Ectodermal cell (in vitro differentiated cells): ENCODE data around the gene SNTB2.

ENCODE experiments used
- H3K27ac ChIP-seq: 2 replicates; pipeline ENCODE4 v1.7.0; 2013; ENCODE audit warnings: mild to moderate bottlenecking, low read depth, low read length; ENCODE audit not compliant: insufficient read depth, poor library complexity, severe bottlenecking
- H3K27me3 ChIP-seq: 2 replicates; pipeline ENCODE4 v1.7.0; 2013; ENCODE audit warnings: mild to moderate bottlenecking, low read length; ENCODE audit not compliant: insufficient read depth, control insufficient read depth, poor library complexity, severe bottlenecking
- H3K36me3 ChIP-seq: one replicate; pipeline ENCODE4 v1.7.0; 2013; ENCODE audit warnings: low read length; ENCODE audit not compliant: control insufficient read depth, insufficient read depth
- H3K4me1 ChIP-seq: one replicate; pipeline ENCODE4 v1.7.0; 2013; ENCODE audit warnings: low read length; ENCODE audit not compliant: control insufficient read depth, insufficient read depth
- H3K4me3 ChIP-seq: 2 replicates; pipeline ENCODE4 v1.7.0; 2013; ENCODE audit warnings: low read depth, low read length, control low read depth; ENCODE audit not compliant: insufficient read depth
- H3K9me3 ChIP-seq: 2 replicates; pipeline ENCODE4 v1.7.0; 2013; ENCODE audit warnings: mild to moderate bottlenecking, low read length, moderate library complexity; ENCODE audit not compliant: control insufficient read depth
- whole genome bisulfite sequencing, 2 experiments: methylation state at CpG; one replicate each; pipeline ENCODE4 v1.1.7; 2013; ENCODE audit warnings: missing lambda C conversion rate in 2 of 2; 5-methylcytosine and 5-hydroxymethylcytosine counted together

Gene SNTB2

GRCh38 chr16:69195369-69196029 lies 8.5 kb downstream of the SNTB2 start:
- H3K4me1 ChIP-seq = no peaks in the 10 kb centered on the region
- 90 to 94% methylated on average over 4 of the region's 4 CpGs for WGBS, 2 experiments
- H3K4me3 ChIP-seq = no peak overlapping the region
- no peak overlapping the region for H3K27ac ChIP-seq
- H3K36me3 ChIP-seq = no peaks in the 10 kb centered on the region
- H3K9me3 ChIP-seq = no peaks in the 10 kb centered on the region
- no peaks in the 10 kb centered on the region for H3K27me3 ChIP-seq

- Histone ChIP-seq H3K4me3 (no peak overlapping the region), H3K27me3 (no peaks in the 10 kb centered on the region), H3K4me1 (no peaks in the 10 kb centered on the region), H3K36me3 (no peaks in the 10 kb centered on the region), H3K27ac (no peak overlapping the region), H3K9me3 (no peaks in the 10 kb centered on the region)
These were observed 10.6 kb downstream of the SNTB2 start for GRCh38 chr16:69197573-69197972.

GRCh38 chr16:69199382-69199781 lies 12.4 kb downstream of the SNTB2 start:
- 88 to 89% methylated on average over 5 to 7 of the region's 7 CpGs for WGBS, 2 experiments
- Histone ChIP-seq H3K4me1 (no peaks in the 10 kb centered on the region), H3K27me3 (no peaks in the 10 kb centered on the region), H3K9me3 (no peaks in the 10 kb centered on the region), H3K36me3 (no peaks in the 10 kb centered on the region), H3K4me3 (no peak overlapping the region), H3K27ac (no peak overlapping the region)

GRCh38 chr16:69201291-69201690 lies 14.3 kb downstream of the SNTB2 start:
- Histone ChIP-seq H3K27ac (no peak overlapping the region), H3K4me3 (no peak overlapping the region), H3K27me3 (no peaks in the 10 kb centered on the region), H3K4me1 (no peaks in the 10 kb centered on the region), H3K9me3 (no peaks in the 10 kb centered on the region), H3K36me3 (no peaks in the 10 kb centered on the region)
- 74 to 100% methylated on average over 1 to 2 of the region's 2 CpGs for WGBS, 2 experiments

- Histone ChIP-seq H3K9me3 (no peaks in the 10 kb centered on the region), H3K36me3 (no peaks in the 10 kb centered on the region), H3K4me3 (no peak overlapping the region), H3K27ac (no peak overlapping the region), H3K27me3 (no peaks in the 10 kb centered on the region), H3K4me1 (no peaks in the 10 kb centered on the region)
- 91 to 95% methylated on average over 2 of the region's 2 CpGs for WGBS, 2 experiments
These were observed 14.8 kb downstream of the SNTB2 start for GRCh38 chr16:69201787-69202186.

GRCh38 chr16:69204172-69204571 lies 17.2 kb downstream of the SNTB2 start:
- Histone ChIP-seq H3K27me3 (no peaks in the 10 kb centered on the region), H3K9me3 (no peaks in the 10 kb centered on the region), H3K27ac (no peak overlapping the region), H3K36me3 (no peaks in the 10 kb centered on the region), H3K4me3 (no peak overlapping the region), H3K4me1 (no peaks in the 10 kb centered on the region)

- no peaks in the 10 kb centered on the region for H3K9me3 ChIP-seq
- H3K27me3 ChIP-seq = no peaks in the 10 kb centered on the region
- WGBS, 2 experiments = 93 to 96% methylated on average over 3 of the region's 4 CpGs
- H3K4me1 ChIP-seq = no peaks in the 10 kb centered on the region
- no peak overlapping the region for H3K27ac ChIP-seq
- no peaks in the 10 kb centered on the region for H3K36me3 ChIP-seq
- H3K4me3 ChIP-seq = no peak overlapping the region
These were observed 22.8 kb downstream of the SNTB2 start for GRCh38 chr16:69209735-69210134.

- Histone ChIP-seq H3K27me3 (no peaks in the 10 kb centered on the region), H3K4me3 (no peak overlapping the region), H3K36me3 (no peaks in the 10 kb centered on the region), H3K27ac (no peak overlapping the region), H3K9me3 (no peaks in the 10 kb centered on the region), H3K4me1 (no peaks in the 10 kb centered on the region)
- WGBS, 2 experiments = 88 to 100% methylated on average over 1 of the region's 1 CpG
These were observed 30.5 kb downstream of the SNTB2 start for GRCh38 chr16:69217433-69217832.

GRCh38 chr16:69219279-69219678 lies 32.3 kb downstream of the SNTB2 start:
- WGBS, 2 experiments = 83 to 92% methylated on average over 1 of the region's 1 CpG
- Histone ChIP-seq H3K36me3 (no peaks in the 10 kb centered on the region), H3K27me3 (no peaks in the 10 kb centered on the region), H3K27ac (no peak overlapping the region), H3K4me1 (no peaks in the 10 kb centered on the region), H3K4me3 (no peak overlapping the region), H3K9me3 (no peaks in the 10 kb centered on the region)

- Histone ChIP-seq H3K36me3 (no peaks in the 10 kb centered on the region), H3K27me3 (no peaks in the 10 kb centered on the region), H3K9me3 (no peaks in the 10 kb centered on the region), H3K4me3 (no peak overlapping the region), H3K4me1 (no peaks in the 10 kb centered on the region), H3K27ac (no peak overlapping the region)
- WGBS, 2 experiments = 82 to 86% methylated on average over 6 of the region's 6 CpGs
These were observed 36.9 kb downstream of the SNTB2 start for GRCh38 chr16:69223882-69224281.

GRCh38 chr16:69225121-69225520 lies 38.2 kb downstream of the SNTB2 start:
- Histone ChIP-seq H3K9me3 (no peaks in the 10 kb centered on the region), H3K27me3 (no peaks in the 10 kb centered on the region), H3K36me3 (no peaks in the 10 kb centered on the region), H3K4me1 (no peaks in the 10 kb centered on the region), H3K27ac (no peak overlapping the region), H3K4me3 (no peak overlapping the region)
- 89 to 100% methylated on average over 2 to 7 of the region's 7 CpGs for WGBS, 2 experiments
